Frontal cortex (tissue), 4 donors: Measurements from ENCODE around the gene C5AR2. TPM values are rescaled to one million over a fixed set of nuclear protein-coding genes. Genes with fewer than 3 reads are reported as not detected.
A peak's percentile ranks its signal among the peaks of the same experiment; 100 is the strongest.
"Not testable (repeated sequence)": the region's sequence is repeated elsewhere in the genome, so short reads cannot be mapped to it uniquely, and the experiment has no call there.

ENCODE experiments used
- DNase-seq, 2 donors: peaks; one replicate each; pipeline ENCODE4 v3.0.0; 2012; ENCODE audit warnings: low spot score in 2 of 2
- FAIRE-seq: peaks from 2 replicates; lab custom pipeline; 2012; peaks lifted over from hg19 to GRCh38; lab: Jason Lieb, UNC
- total RNA-seq: library from RNA; depleted of rRNA; stranded (reverse); fragments of >200 nt; gene quantifications from one replicate; pipeline ENCODE4 v1.2.3, GENCODE V29; 2014
- donor health status: control.
- donor health status: control.
- donor health status: control.

C5AR2 gene
- total RNA-seq, 1 donor from 2014 or later, result under 0.01 TPM

DNA sequence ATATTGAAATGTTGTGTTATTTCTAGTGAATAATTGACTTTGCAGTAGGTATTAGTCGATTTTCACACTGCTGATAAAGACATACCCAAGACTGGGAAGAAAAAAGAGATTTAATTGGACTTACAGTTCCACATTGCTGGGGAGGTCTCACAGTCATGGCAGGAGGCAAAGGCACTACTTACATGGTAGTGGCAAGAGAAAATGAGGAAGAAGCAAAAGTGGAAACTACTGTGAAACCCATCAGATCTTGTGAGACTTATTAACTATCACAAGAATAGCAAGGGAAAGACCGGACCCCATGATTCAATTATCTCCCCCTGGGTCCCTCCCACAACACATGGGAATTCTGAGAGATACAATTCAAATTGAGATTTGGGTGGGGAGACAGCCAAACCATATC is 9.9 kb upstream of the C5AR2 start:
- no peak for DNase-seq
- no peak for FAIRE-seq

DNA sequence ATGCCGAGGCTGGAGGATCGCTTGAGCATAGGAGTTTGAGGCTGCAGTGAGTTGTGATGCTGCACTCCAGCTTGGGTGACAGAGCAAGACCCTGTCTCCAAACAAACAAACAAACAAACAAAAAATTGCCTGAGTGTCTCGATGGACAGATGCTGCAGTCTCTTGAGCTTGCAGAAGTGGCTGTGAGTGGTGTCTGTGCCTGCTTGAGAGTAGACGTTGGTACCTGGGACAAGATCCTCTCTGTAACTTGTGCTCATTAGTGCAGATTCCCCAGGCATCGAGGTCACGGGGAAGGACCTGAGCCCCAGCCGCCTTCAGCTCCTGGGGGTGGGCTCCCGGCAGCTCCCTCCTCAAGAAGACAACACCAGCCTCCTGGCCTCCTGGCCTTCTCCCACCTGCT is 8.6 kb upstream of the C5AR2 start:
- FAIRE-seq (no peak), DNase-seq (no peak)

DNA sequence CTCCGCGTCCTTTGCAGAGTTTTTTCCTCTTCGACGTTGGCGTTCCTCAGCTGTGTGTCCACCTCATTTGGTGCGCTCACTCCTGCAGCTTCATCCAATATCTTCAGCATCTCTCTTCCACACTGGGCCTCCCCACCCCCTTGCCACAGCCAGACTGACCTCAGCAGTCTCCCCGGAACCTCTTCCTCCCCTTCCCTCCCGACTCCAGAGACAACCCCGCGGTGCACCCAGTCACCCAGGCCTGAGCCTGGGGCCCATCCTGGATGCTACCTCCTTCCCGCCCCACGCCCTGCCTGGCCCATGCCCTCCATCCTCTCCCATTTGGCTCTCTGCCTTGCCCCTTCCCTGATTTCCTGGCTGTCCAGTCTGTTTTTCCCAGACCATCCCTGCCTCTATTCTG is 8.1 kb upstream of the C5AR2 start:
- DNase-seq (no peak), FAIRE-seq (no peak)

DNA sequence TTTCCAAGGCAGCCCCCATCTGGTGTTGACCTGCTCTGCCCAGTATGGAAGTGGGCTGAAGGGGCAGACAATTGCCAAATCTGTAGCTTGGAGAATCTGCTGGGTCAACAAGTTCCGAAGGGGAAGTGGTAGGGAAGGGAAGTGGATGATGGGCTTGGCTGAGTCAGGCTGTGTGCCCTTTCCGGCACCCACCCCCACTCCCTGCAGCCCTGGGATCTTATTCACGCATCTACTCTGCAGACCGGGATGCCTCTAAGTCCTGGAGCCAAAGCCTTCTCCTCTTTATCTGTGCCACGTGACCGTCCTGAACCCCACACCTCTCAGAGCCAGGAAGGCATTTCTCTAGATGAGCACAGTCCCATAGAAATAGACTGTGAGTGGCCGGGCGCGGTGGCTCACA is 7.5 kb upstream of the C5AR2 start:
- FAIRE-seq, result no peak

DNA sequence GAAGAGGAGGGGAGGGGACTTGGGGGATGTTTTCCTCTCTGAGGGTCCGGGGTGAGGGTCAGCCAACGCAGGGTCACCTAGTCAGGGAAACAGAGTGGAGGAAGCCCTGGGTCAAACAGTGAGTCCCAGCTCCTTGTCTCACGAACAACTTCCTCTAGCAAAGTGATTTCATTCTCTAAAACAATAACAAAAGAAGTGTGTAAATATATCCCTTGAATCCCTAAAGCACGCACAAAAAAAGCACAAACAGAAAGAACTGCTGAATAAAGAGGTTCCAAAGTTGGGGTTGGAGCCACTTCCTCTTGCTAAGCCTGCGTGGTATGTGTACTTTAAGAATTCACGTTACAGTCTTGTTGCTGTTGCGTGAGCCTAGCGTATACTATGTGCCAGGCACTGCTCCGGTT is 1.5 kb upstream of the C5AR2 start:
- FAIRE-seq, result no peak

More for the DNA sequence above, 7.5 kb upstream of the C5AR2 start:
- DNase-seq, result no peak

DNA sequence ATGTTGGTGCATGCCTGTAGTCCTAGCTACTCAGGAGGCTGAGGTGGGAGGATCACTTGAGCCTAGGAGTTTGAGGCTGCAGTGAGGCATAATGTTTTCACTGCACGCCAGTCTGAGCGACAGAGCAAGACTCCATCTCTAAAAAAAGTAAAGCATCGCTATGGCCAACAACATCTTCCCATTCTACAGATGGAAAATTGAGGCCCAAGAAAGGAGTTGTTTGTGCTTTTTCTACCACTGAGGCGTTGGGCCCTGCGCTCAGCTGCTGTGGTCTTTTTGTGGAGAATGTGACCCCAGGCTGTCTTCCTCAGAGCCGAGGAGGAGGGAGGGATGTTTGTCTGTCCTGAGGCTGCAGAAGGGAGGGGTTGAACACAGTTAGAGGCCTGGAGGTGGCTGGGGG is 485 bp upstream of the C5AR2 start:
- no peak for DNase-seq
- no peak for FAIRE-seq

More for the DNA sequence above, 1.5 kb upstream of the C5AR2 start:
- no peak for DNase-seq

DNA sequence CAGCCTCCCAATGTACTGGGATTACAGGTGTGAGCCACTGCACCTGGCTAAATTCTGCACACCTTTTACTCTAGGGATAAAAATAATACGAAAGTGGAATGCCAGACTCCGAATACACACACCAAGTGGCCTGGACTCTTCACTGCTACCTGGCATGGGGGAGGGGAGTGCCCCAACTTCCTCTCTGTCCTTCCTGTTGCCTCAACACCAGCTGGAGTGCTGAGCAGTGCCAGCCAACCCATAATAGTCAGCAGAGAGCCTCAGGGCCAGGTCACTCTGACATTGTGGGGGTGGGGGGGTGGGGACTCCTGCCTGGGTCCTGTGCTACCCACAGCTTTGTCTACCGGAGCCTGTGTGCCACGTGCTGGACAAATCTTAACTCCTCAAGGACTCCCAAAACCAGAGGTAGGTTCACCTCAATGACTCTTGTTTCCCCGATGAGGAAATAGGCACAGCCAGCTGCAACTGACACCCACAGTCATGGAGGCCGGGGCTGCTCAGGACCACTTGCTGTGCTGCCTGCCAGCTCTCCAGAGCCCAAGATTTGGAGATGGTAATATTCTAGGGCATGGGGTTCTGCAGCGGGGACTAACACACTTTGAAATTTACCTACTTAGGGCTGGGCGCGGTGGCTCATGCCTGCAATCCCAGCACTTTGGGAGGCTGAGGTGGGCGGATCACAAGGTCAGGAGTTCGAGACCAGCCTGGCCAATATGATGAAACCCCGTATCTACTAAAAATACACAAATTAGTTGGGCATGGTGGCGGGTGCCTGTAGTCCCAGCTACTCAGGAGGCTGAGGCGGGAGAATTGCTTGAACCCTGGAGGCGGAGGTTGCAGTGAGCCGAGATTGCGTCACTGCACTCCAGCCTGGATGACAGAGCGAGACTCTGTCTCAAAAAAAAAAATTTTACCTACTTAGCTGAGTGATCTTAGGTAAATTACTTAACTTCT is 5.1 kb downstream of the C5AR2 start:
- not testable (repeated sequence) for DNase-seq

DNA sequence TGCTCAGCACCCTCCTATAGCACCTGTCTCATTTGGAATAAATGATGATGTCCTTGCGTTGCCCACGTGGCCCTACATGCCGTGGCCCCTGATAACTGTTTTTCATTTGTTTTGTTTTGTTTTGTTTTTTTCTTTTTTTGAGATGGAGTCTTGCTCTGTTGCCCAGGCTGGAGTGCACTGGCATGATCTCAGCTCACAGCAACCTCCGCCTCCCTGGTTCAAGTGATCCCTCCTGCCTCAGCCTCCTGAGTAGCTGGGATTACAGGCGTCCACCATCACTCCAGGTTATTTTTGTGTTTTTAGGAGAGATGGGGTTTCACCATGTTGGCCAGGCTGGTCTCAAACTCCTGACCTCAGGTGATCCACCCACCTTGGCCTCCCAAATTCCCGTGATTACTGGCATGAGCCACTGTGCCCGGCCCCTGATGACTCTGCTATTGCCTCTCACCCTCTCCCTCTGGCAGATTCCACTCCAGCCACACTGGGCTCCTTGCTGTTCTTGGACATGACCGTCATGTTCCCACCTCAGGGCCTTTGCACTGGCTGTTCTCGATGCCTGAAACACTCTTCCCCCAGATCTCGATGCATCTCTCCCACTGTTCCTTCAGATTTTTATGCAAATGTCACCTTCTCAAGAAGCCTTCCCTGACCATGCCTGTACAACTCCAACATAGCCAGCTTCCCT is 7.4 kb downstream of the C5AR2 start:
- DNase-seq (no peak), FAIRE-seq (no peak)

More for the DNA sequence above, 5.1 kb downstream of the C5AR2 start:
- not testable (repeated sequence) for FAIRE-seq

DNA sequence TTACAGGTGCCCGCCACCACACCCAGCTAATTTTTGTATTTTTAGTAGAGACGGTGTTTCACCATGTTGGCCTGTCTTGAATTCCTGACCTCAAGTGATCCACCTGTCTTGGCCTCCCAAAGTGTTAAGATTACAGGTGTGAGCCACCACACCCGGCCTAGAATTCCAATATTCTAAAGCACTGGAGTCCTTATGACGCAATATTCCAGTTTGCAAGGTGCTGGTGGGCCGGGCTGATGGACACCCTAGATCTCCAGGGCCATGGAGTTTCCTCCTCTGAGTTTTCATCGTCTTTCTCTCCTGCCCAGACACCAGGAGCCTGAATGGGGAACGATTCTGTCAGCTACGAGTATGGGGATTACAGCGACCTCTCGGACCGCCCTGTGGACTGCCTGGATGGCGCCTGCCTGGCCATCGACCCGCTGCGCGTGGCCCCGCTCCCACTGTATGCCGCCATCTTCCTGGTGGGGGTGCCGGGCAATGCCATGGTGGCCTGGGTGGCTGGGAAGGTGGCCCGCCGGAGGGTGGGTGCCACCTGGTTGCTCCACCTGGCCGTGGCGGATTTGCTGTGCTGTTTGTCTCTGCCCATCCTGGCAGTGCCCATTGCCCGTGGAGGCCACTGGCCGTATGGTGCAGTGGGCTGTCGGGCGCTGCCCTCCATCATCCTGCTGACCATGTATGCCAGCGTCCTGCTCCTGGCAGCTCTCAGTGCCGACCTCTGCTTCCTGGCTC is 8.7 kb downstream of the C5AR2 start:
- DNase-seq (no peak), FAIRE-seq (no peak)

DNA sequence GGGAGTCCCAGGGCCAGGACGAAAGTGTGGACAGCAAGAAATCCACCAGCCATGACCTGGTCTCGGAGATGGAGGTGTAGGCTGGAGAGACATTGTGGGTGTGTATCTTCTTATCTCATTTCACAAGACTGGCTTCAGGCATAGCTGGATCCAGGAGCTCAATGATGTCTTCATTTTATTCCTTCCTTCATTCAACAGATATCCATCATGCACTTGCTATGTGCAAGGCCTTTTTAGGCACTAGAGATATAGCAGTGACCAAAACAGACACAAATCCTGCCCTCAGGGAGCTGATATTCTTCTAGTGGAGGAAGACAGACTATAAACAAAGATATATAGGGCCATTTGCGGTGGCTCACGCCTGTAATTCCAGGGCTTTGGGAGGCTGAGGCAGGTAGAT is 9.8 kb downstream of the C5AR2 start:
- FAIRE-seq (no peak), DNase-seq (no peak)

DNA sequence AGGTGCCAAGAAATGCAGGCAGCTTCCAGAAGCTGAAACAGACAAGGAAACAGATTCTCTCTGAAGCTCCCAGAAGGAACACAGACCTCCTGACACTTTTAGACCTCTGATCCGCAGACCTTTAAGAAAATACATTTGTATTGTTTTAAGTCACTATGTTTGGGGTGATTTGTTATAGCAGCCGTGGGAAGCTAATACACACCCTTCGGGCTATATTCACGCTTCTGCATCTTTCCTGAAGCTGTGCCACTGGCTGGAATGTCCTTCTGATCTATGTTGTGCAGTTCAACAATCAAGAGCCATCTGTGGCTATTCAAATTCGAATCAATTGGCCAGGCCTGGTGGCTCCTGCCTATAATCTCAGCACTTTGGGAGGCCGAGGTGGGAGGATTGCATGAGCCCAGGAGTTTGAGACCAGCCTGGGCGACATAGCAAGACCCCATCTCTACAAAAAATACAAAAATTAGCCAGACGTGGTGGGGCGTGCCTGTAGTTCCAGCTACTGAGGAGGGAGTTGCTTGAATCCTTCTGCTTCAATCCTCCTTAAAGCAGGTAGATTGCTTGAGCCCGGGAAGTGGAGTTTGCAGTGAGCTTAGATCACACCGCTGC is 11.3 kb downstream of the C5AR2 start:
- no peak for FAIRE-seq
- no peak for DNase-seq

DNA sequence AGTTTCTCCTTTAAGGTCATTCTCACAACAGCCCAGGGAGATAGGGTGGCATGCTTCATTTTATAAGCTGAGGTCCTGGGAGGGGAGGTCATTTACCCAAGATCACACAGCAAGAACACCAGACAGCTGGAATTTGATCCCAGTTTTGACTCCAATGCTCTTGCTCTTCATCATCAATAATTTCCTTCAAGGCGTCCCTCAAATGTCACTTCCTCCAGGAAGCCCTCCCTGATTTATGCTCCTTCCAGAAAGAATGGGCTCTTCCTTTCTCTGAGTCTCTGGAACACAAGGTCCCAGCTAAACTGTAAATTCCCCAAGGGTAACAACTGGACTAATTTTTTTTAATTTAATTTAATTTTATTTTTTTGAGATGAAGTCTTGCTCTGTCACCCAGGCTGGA is 12.4 kb downstream of the C5AR2 start:
- FAIRE-seq, result no peak
- DNase-seq, result no peak

DNA sequence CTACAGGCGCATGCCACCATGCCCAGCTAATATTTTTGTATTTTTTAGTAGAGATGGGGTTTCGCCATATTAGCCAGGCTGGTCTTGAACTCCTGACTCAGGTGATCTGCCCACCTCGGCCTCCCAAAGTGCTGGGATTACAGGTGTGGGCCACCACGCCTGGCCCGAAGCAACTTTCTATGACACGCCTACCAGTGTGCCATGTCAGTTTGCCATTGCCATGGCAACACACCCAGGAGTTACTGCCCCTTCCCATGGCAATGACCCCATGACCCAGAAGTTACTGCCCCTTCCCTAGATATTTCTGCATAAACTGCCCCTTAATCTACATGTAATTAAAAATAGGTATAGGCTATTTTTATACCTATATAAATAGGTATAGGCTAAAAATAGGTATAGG is 14.0 kb downstream of the C5AR2 start:
- FAIRE-seq, DNase-seq: not testable (repeated sequence)

DNA sequence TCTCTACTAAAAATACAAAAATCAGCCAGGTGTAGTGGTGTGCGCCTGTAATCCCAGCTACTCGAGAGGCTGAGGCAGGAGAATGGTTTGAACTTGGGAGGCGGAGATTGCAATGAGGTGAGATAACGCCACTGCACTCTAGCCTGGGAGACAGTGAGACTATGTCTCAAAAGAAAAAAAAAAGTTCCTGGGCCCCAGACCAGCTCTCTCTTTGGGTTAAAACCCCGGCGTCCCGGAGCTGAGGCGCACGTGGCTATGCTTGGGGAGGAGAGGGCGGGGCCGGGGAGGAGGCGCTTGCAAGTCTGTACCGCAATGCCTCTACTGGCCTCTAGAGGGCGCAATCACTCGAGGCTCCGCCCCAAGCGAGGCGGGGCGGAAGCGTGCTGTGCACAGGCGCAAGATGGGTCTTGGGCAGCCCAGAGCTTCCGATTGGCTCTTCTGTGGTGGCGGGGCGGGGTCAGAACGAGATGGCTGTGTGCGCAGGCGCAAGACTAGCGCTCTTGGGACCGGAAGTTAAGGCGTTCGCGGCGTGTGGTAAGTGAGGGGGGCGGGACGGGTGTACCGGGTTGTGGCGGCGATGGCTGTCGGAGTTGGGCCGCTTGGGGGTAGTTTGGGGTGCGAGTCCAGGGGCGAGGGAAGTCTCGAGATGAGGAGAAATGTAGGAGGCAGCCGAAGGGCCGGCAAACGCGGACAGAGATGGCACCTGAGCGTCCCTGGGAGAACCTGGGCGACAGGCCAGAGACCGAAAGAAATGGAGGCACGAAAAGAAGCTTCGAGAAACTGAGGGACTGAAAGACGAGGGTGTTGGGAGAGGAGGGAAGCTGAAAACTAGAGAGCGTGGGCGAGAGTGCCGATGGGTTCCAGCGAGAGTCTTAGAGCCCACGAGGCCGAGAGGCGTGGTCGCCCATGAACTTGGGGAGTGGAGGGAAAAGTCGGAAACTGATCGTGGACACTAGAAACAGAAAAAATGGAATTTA is 17.1 kb downstream of the C5AR2 start, which contains the start of gene DHX34:
DHX34 (plus strand) TSS at position 497 of the 977 bp plus-strand sequence. CDS start 3,716 bp downstream, outside the sequence.
- DNase-seq (peak; percentile 94 to 98), FAIRE-seq (no peak)

DNA sequence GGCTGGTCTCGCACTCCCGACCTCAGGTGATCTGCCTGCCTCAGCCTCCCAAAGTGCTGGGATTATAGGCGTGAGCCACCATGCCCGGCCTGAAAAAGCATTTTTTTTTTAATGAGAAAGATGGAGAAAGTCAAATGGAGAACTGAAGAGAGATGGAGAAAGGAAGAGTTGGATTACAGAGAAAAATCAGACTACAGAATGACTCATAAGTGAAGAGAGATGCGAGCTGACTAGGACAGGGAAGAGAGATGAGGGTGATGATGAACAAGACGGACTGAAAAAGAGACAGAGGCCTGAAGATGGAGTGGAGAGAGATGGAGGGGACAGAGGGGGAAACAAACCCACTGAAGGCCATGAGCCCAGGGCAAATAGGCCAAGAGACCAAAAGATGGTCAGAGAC is 18.7 kb downstream of the C5AR2 start:
- no peak for FAIRE-seq
- no peak for DNase-seq

DNA sequence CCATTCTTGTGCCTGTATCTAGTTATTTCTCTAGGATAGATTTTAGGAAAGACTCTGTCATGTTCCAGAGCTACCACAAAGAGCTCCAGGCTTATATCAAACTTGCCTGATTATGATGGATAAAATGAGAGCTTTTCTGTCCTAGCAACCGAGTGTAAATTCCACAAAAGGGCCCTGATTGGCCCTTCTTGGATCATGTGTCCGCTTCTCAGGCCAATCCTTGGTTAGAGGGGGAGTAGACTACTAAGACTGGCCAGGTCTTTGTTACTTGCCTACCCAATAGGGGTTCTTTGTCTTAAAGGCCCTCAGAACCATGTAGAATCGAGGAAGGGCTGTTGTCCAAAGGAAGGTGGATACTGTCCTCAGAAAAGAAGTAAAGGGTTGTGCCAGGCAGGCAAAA is 19.6 kb downstream of the C5AR2 start:
- FAIRE-seq (no peak), DNase-seq (peak in 1 of 2 donors; percentile 61)

DNA sequence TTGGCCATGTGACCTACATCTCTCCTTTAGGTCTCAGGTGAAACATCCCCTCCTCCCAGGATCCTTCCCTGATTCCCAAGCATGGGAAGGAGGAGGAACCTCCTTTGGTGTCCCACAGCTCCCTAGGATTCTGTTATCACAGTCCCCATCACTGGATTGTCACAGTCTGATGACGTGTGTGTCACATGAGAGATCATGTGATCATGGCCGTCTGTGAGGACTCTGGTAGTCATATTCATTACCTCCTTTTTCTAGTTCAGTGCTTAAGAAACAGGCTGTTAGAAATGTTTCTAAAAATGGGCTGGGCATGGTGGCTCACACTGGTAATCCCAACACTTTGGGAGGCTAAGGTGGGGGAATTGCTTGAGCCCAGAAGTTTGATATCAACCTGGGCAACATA is 20.1 kb downstream of the C5AR2 start:
- FAIRE-seq (no peak), DNase-seq (no peak)

DNA sequence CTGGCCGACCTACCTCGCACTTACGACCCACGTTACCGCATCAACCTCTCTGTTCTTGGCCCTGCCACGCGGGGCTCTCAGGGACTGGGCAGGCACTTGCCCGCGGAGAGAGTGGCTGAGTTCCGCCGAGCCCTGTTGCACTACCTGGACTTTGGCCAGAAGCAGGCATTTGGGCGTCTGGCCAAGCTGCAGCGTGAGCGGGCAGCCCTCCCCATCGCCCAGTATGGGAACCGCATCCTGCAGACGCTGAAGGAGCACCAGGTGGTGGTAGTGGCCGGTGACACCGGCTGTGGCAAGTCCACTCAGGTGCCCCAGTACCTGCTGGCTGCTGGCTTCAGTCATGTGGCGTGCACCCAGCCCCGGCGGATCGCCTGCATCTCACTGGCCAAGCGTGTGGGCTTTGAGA is 21.3 kb downstream of the C5AR2 start:
- no peak for FAIRE-seq
- no peak for DNase-seq

DNA sequence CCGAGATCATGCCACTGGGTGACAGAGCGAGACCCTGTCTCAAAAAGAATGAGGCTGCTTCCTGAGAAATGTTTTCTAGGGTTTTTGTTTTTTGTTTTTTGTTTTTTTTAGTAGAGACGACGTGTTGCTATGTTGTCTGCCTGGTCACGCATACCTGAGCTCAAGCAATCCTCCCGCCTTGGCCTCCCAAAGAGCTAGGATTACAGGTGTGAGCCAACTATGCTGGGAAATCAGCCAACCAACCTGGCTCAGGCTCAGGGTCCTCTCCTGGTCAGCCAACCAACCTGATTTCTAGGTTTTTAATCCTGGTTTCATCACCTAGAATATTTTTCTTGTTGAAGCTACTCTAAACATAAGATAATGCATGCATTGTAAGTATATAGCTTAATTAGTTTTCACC is 24.9 kb downstream of the C5AR2 start:
- FAIRE-seq (no peak), DNase-seq (no peak)
